ENCODE measurements around the gene MED12L.

The MED12L gene

GRCh38 chr3:151307583-151308488 is 222.4 kb downstream of the MED12L start:
- H3K27me3 ChIP-seq (ENCODE audit: control insufficient read depth in 5 of 5, insufficient read depth in 4 of 5, low read length in 5 of 5) = no peaks in the 10 kb centered on the region
- H3K4me1 ChIP-seq (ENCODE audit: control insufficient read depth in 5 of 5, insufficient read depth in 5 of 5, low read length in 5 of 5) = peaks cover 0 to 14% (median 10%) of the 10 kb centered on the region in 5 donors
- no peaks in the 10 kb centered on the region for H3K9me3 ChIP-seq (ENCODE audit: control insufficient read depth in 5 of 5, low read length in 5 of 5)
- H3K36me3 ChIP-seq (ENCODE audit: control insufficient read depth in 5 of 5, insufficient read depth in 5 of 5, low read length in 5 of 5) = no peaks in the 10 kb centered on the region
- H3K4me3 ChIP-seq (ENCODE audit: low read depth in 1 of 5, low read length in 5 of 5) = no peak overlapping the region
- no peak overlapping the region for H3K9ac ChIP-seq (ENCODE audit: low read length in 5 of 5)
- H3K27ac ChIP-seq (ENCODE audit: low read depth, low read length) = no peak overlapping the region

GRCh38 chr3:151309566-151309965 is 224.1 kb downstream of the MED12L start:
- no peaks in the 10 kb centered on the region for H3K9me3 ChIP-seq (ENCODE audit: control insufficient read depth in 5 of 5, low read length in 5 of 5)
- no peaks in the 10 kb centered on the region for H3K36me3 ChIP-seq (ENCODE audit: control insufficient read depth in 5 of 5, insufficient read depth in 5 of 5, low read length in 5 of 5)
- H3K4me3 ChIP-seq (ENCODE audit: low read depth in 1 of 5, low read length in 5 of 5) = no peak overlapping the region
- H3K27me3 ChIP-seq (ENCODE audit: control insufficient read depth in 5 of 5, insufficient read depth in 4 of 5, low read length in 5 of 5) = no peaks in the 10 kb centered on the region
- H3K27ac ChIP-seq (ENCODE audit: low read depth, low read length) = no peak overlapping the region
- no peak overlapping the region for H3K9ac ChIP-seq (ENCODE audit: low read length in 5 of 5)
- peaks cover 0 to 12% (median 10%) of the 10 kb centered on the region in 5 donors for H3K4me1 ChIP-seq (ENCODE audit: control insufficient read depth in 5 of 5, insufficient read depth in 5 of 5, low read length in 5 of 5)

- H3K36me3 ChIP-seq (ENCODE audit: control insufficient read depth in 5 of 5, insufficient read depth in 5 of 5, low read length in 5 of 5) = no peaks in the 10 kb centered on the region
- H3K4me3 ChIP-seq (ENCODE audit: low read depth in 1 of 5, low read length in 5 of 5) = no peak overlapping the region
Measured at GRCh38 chr3:151312972-151313371, 227.5 kb downstream of the MED12L start.

GRCh38 chr3:151314137-151314536 is 228.7 kb downstream of the MED12L start:
- H3K4me1 ChIP-seq (ENCODE audit: control insufficient read depth in 5 of 5, insufficient read depth in 5 of 5, low read length in 5 of 5) = no peaks in the 10 kb centered on the region
- H3K9ac ChIP-seq (ENCODE audit: low read length in 5 of 5) = no peak overlapping the region
- H3K27ac ChIP-seq (ENCODE audit: low read depth, low read length) = no peak overlapping the region
- no peak overlapping the region for H3K4me3 ChIP-seq (ENCODE audit: low read depth in 1 of 5, low read length in 5 of 5)
- H3K36me3 ChIP-seq (ENCODE audit: control insufficient read depth in 5 of 5, insufficient read depth in 5 of 5, low read length in 5 of 5) = no peaks in the 10 kb centered on the region
- no peaks in the 10 kb centered on the region for H3K27me3 ChIP-seq (ENCODE audit: control insufficient read depth in 5 of 5, insufficient read depth in 4 of 5, low read length in 5 of 5)
- H3K9me3 ChIP-seq (ENCODE audit: control insufficient read depth in 5 of 5, low read length in 5 of 5) = no peaks in the 10 kb centered on the region

More at GRCh38 chr3:151312972-151313371, 227.5 kb downstream of the MED12L start:
- Histone ChIP-seq H3K27ac (ENCODE audit: low read depth, low read length) (no peak overlapping the region), H3K4me1 (ENCODE audit: control insufficient read depth in 5 of 5, insufficient read depth in 5 of 5, low read length in 5 of 5) (no peaks in the 10 kb centered on the region), H3K9ac (ENCODE audit: low read length in 5 of 5) (no peak overlapping the region), H3K27me3 (ENCODE audit: control insufficient read depth in 5 of 5, insufficient read depth in 4 of 5, low read length in 5 of 5) (no peaks in the 10 kb centered on the region), H3K9me3 (ENCODE audit: control insufficient read depth in 5 of 5, low read length in 5 of 5) (no peaks in the 10 kb centered on the region)

- Histone ChIP-seq H3K27ac (ENCODE audit: low read depth, low read length) (no peak overlapping the region), H3K9ac (ENCODE audit: low read length in 5 of 5) (no peak overlapping the region), H3K27me3 (ENCODE audit: control insufficient read depth in 5 of 5, insufficient read depth in 4 of 5, low read length in 5 of 5) (no peaks in the 10 kb centered on the region), H3K9me3 (ENCODE audit: control insufficient read depth in 5 of 5, low read length in 5 of 5) (no peaks in the 10 kb centered on the region), H3K36me3 (ENCODE audit: control insufficient read depth in 5 of 5, insufficient read depth in 5 of 5, low read length in 5 of 5) (no peaks in the 10 kb centered on the region), H3K4me1 (ENCODE audit: control insufficient read depth in 5 of 5, insufficient read depth in 5 of 5, low read length in 5 of 5) (no peaks in the 10 kb centered on the region), H3K4me3 (ENCODE audit: low read depth in 1 of 5, low read length in 5 of 5) (no peak overlapping the region)
Measured at GRCh38 chr3:151314593-151314992, 229.1 kb downstream of the MED12L start.

GRCh38 chr3:151315136-151315535 is 229.7 kb downstream of the MED12L start:
- H3K9ac ChIP-seq (ENCODE audit: low read length in 5 of 5) = no peak overlapping the region
- no peaks in the 10 kb centered on the region for H3K9me3 ChIP-seq (ENCODE audit: control insufficient read depth in 5 of 5, low read length in 5 of 5)
- no peaks in the 10 kb centered on the region for H3K27me3 ChIP-seq (ENCODE audit: control insufficient read depth in 5 of 5, insufficient read depth in 4 of 5, low read length in 5 of 5)
- no peak overlapping the region for H3K27ac ChIP-seq (ENCODE audit: low read depth, low read length)
- no peak overlapping the region for H3K4me3 ChIP-seq (ENCODE audit: low read depth in 1 of 5, low read length in 5 of 5)
- no peaks in the 10 kb centered on the region for H3K36me3 ChIP-seq (ENCODE audit: control insufficient read depth in 5 of 5, insufficient read depth in 5 of 5, low read length in 5 of 5)
- H3K4me1 ChIP-seq (ENCODE audit: control insufficient read depth in 5 of 5, insufficient read depth in 5 of 5, low read length in 5 of 5) = peaks cover 0 to 4% (median 2%) of the 10 kb centered on the region in 5 donors

GRCh38 chr3:151315846-151316245 is 230.4 kb downstream of the MED12L start:
- Histone ChIP-seq H3K27ac (ENCODE audit: low read depth, low read length) (no peak overlapping the region), H3K4me3 (ENCODE audit: low read depth in 1 of 5, low read length in 5 of 5) (no peak overlapping the region), H3K4me1 (ENCODE audit: control insufficient read depth in 5 of 5, insufficient read depth in 5 of 5, low read length in 5 of 5) (peaks cover 0 to 11% (median 9%) of the 10 kb centered on the region in 5 donors), H3K27me3 (ENCODE audit: control insufficient read depth in 5 of 5, insufficient read depth in 4 of 5, low read length in 5 of 5) (no peaks in the 10 kb centered on the region), H3K36me3 (ENCODE audit: control insufficient read depth in 5 of 5, insufficient read depth in 5 of 5, low read length in 5 of 5) (no peaks in the 10 kb centered on the region), H3K9me3 (ENCODE audit: control insufficient read depth in 5 of 5, low read length in 5 of 5) (no peaks in the 10 kb centered on the region), H3K9ac (ENCODE audit: low read length in 5 of 5) (no peak overlapping the region)

- no peak within 1 kb of the TSS for H3K27ac ChIP-seq (ENCODE audit: low read depth, low read length)
- peaks cover 0 to 17% (median 13%) of the 10 kb centered on the region in 5 donors for H3K4me1 ChIP-seq (ENCODE audit: control insufficient read depth in 5 of 5, insufficient read depth in 5 of 5, low read length in 5 of 5)
- H3K9me3 ChIP-seq (ENCODE audit: control insufficient read depth in 5 of 5, low read length in 5 of 5) = no peaks in the 10 kb centered on the region
- no peak within 1 kb of the TSS for H3K4me3 ChIP-seq (ENCODE audit: low read depth in 1 of 5, low read length in 5 of 5)
- H3K36me3 ChIP-seq (ENCODE audit: control insufficient read depth in 5 of 5, insufficient read depth in 5 of 5, low read length in 5 of 5) = no peaks in the 10 kb centered on the region
- no peaks in the 10 kb centered on the region for H3K27me3 ChIP-seq (ENCODE audit: control insufficient read depth in 5 of 5, insufficient read depth in 4 of 5, low read length in 5 of 5)
- H3K9ac ChIP-seq (ENCODE audit: low read length in 5 of 5) = no peak within 1 kb of the TSS
Measured at GRCh38 chr3:151316267-151316991, 231.0 kb downstream of the MED12L start, which contains the start of gene GPR87. Gene GPR87 (minus strand): TSS chr3:151316820. CDS start chr3:151300100, 16,720 bp downstream.

GRCh38 chr3:151318313-151318712 is 232.8 kb downstream of the MED12L start:
- H3K4me1 ChIP-seq (ENCODE audit: control insufficient read depth in 5 of 5, insufficient read depth in 5 of 5, low read length in 5 of 5) = peaks cover 0 to 22% (median 13%) of the 10 kb centered on the region in 5 donors
- H3K36me3 ChIP-seq (ENCODE audit: control insufficient read depth in 5 of 5, insufficient read depth in 5 of 5, low read length in 5 of 5) = no peaks in the 10 kb centered on the region
- no peaks in the 10 kb centered on the region for H3K27me3 ChIP-seq (ENCODE audit: control insufficient read depth in 5 of 5, insufficient read depth in 4 of 5, low read length in 5 of 5)
- no peak overlapping the region for H3K27ac ChIP-seq (ENCODE audit: low read depth, low read length)
- no peak overlapping the region for H3K4me3 ChIP-seq (ENCODE audit: low read depth in 1 of 5, low read length in 5 of 5)
- H3K9ac ChIP-seq (ENCODE audit: low read length in 5 of 5) = no peak overlapping the region
- no peaks in the 10 kb centered on the region for H3K9me3 ChIP-seq (ENCODE audit: control insufficient read depth in 5 of 5, low read length in 5 of 5)

GRCh38 chr3:151318991-151319390 is 233.5 kb downstream of the MED12L start:
- no peak overlapping the region for H3K9ac ChIP-seq (ENCODE audit: low read length in 5 of 5)
- H3K4me3 ChIP-seq (ENCODE audit: low read depth in 1 of 5, low read length in 5 of 5) = no peak overlapping the region
- H3K36me3 ChIP-seq (ENCODE audit: control insufficient read depth in 5 of 5, insufficient read depth in 5 of 5, low read length in 5 of 5) = no peaks in the 10 kb centered on the region
- H3K9me3 ChIP-seq (ENCODE audit: control insufficient read depth in 5 of 5, low read length in 5 of 5) = no peaks in the 10 kb centered on the region
- no peaks in the 10 kb centered on the region for H3K27me3 ChIP-seq (ENCODE audit: control insufficient read depth in 5 of 5, insufficient read depth in 4 of 5, low read length in 5 of 5)
- no peak overlapping the region for H3K27ac ChIP-seq (ENCODE audit: low read depth, low read length)
- H3K4me1 ChIP-seq (ENCODE audit: control insufficient read depth in 5 of 5, insufficient read depth in 5 of 5, low read length in 5 of 5) = peaks cover 0 to 22% (median 13%) of the 10 kb centered on the region in 5 donors

All from subcutaneous abdominal adipose tissue (tissue), 5 donors.